HepG2 (cell line): ENCODE data around the gene CAB39. TPM values are rescaled to one million over a fixed set of nuclear protein-coding genes. Genes with fewer than 3 reads are reported as not detected.

Experiments
- ATAC-seq: fragments of 200-7000 bp; cut with Tn5 transposase; 3 replicates; pipeline ENCODE4 v1.9.1; 2020; ENCODE audit warnings: mild to moderate bottlenecking, moderate library complexity
- BruUV-seq: library from RNA; stranded (reverse); fragments of 400-500 nt; replicated peaks from 2 replicates; lab custom pipeline; 2021; lab: Mats Ljungman, UMichigan
- CTCF ChIA-PET: fragments of 300-600 bp; formaldehyde crosslinking; extraction: SDS; loops from one replicate; lab custom pipeline; 2021; ENCODE audit warnings: low total read pairs, inconsistent platforms, low intra/inter-chr PET ratio; lab: Yijun Ruan, JAX
- POLR2A ChIA-PET: fragments of 350-600 bp; sonication (Branson Sonifier 250); formaldehyde crosslinking; loops from one replicate; lab custom pipeline; 2020; ENCODE audit warnings: antibody characterized with exemption, inconsistent platforms; lab: Yijun Ruan, JAX
- DNase-seq: peaks from one replicate; pipeline ENCODE4 v3.0.0-alpha.2; 2015; ENCODE audit warnings: low spot score
- FAIRE-seq: peaks from 3 replicates; lab custom pipeline; 2011; peaks lifted over from hg19 to GRCh38; lab: Jason Lieb, UNC
- H2AFZ ChIP-seq: one replicate; pipeline ENCODE4 v1.6.1; 2011; ENCODE audit warnings: low read length, inconsistent platforms
- H3K27ac ChIP-seq: fragments of 300-600 bp; 3 replicates; pipeline ENCODE4 v1.8.0; 2011; ENCODE audit warnings: mixed run types, mild to moderate bottlenecking, mixed read lengths, low read length, inconsistent platforms; ENCODE audit not compliant: insufficient read depth; ENCODE audit errors: extremely low read length
- H3K27me3 ChIP-seq, 2 experiments: fragments of 200-600 bp in 1 of 2; 2 replicates in 1 of 2; 3 replicates in 1 of 2; pipeline versions ENCODE4 v1.6.0 to v1.8.0; 2011; ENCODE audit warnings: low read length in 2 of 2, mild to moderate bottlenecking in 2 of 2, moderate library complexity in 2 of 2, inconsistent platforms in 1 of 2; ENCODE audit not compliant: insufficient read depth in 2 of 2, control insufficient read depth in 1 of 2
- H3K36me3 ChIP-seq, 2 experiments: fragments of 200-600 bp in 1 of 2; replicated peaks in 1 of 2; 2 replicates in 1 of 2; 3 replicates in 1 of 2; pipeline versions ENCODE4 v1.5.1 to v1.8.0; 2011; ENCODE audit warnings: low read length in 2 of 2, inconsistent platforms in 1 of 2; ENCODE audit not compliant: insufficient read depth in 2 of 2, control insufficient read depth in 1 of 2
- H3K4me1 ChIP-seq: 2 replicates; pipeline ENCODE4 v1.5.1; 2012; ENCODE audit warnings: low read length, inconsistent platforms; ENCODE audit not compliant: insufficient read depth
- H3K4me2 ChIP-seq: 2 replicates; pipeline ENCODE4 v1.6.0; 2011; ENCODE audit warnings: low read depth, low read length, inconsistent platforms
- H3K4me3 ChIP-seq, 3 experiments: fragments of 200-600 bp in 1 of 3; sonication (generic), shearing (Covaris generic) in 1 of 3; replicated peaks in 1 of 3; 2 replicates each; pipeline ENCODE4 v1.5.1; 2011 to 2016; ENCODE audit warnings: low read length in 3 of 3, inconsistent platforms in 2 of 3, low read depth in 2 of 3, mild to moderate bottlenecking in 2 of 3, control low read depth in 1 of 3, mixed read lengths in 1 of 3; ENCODE audit not compliant: insufficient read depth in 1 of 3
- H3K79me2 ChIP-seq: one replicate; pipeline ENCODE4 v1.6.1; 2011; ENCODE audit warnings: low read length, inconsistent platforms; ENCODE audit not compliant: insufficient read depth
- H3K9ac ChIP-seq: 2 replicates; pipeline ENCODE4 v1.6.0; 2011; ENCODE audit warnings: mild to moderate bottlenecking, low read depth, low read length, inconsistent platforms; ENCODE audit not compliant: insufficient read depth
- H3K9me3 ChIP-seq: 2 replicates; pipeline ENCODE4 v1.5.1; 2012; ENCODE audit warnings: mild to moderate bottlenecking, low read length
- H4K20me1 ChIP-seq: 2 replicates; pipeline ENCODE4 v1.6.0; 2011; ENCODE audit warnings: inconsistent platforms, mild to moderate bottlenecking, low read length, moderate library complexity; ENCODE audit not compliant: insufficient read depth
- ELF1 ChIP-seq: sonication (generic); formaldehyde crosslinking; IDR thresholded peaks from 2 replicates; pipeline ENCODE4 v1.4.0; 2020; ENCODE audit warnings: missing genetic modification reagents
- GATAD2A ChIP-seq: IDR thresholded peaks from 2 replicates; pipeline ENCODE4 v1.6.1; 2016
- MXI1 ChIP-seq: IDR thresholded peaks from 3 replicates; pipeline ENCODE4 v1.6.1; 2012; ENCODE audit warnings: low read depth, low read length, inconsistent platforms, borderline replicate concordance
- POLR2AphosphoS5 ChIP-seq: IDR thresholded peaks from 2 replicates; pipeline ENCODE4 v1.6.1; 2012; ENCODE audit warnings: low read depth, low read length
- PTBP1 ChIP-seq: fragments of 200-400 bp; formaldehyde crosslinking; IDR thresholded peaks from 2 replicates; pipeline ENCODE4 v1.6.1; 2018; ENCODE audit warnings: low read length, low read depth; ENCODE audit not compliant: poor library complexity, severe bottlenecking
- RAD21 ChIP-seq: fragments of 450-650 bp; formaldehyde crosslinking; IDR thresholded peaks from 2 replicates; pipeline ENCODE4 v1.5.0; 2020; ENCODE audit warnings: mild to moderate bottlenecking
- ZNF720 ChIP-seq: sonication (generic); formaldehyde crosslinking; IDR thresholded peaks from 2 replicates; pipeline ENCODE4 v1.4.0; 2020; ENCODE audit warnings: missing genetic modification reagents
- WGBS: methylation state at CpG from one replicate; pipeline ENCODE4 v1.1.6; 2017; ENCODE audit warnings: low lambda C conversion rate; 5-methylcytosine and 5-hydroxymethylcytosine counted together
- in situ Hi-C: cut with HindIII; loops from 2 replicates; pipeline ENCODE4 v1.10.0; 2017; ENCODE audit warnings: low pct_unique_long_range_greater_than_20kb; ENCODE audit not compliant: extremely low pct_ligation_motif_present
- intact Hi-C: fragments of 100-400 bp; cut with micrococcal nuclease; formaldehyde crosslinking; loops from one replicate; pipeline ENCODE4 v1.10.0; 2022; ENCODE audit not compliant: unreplicated experiment
- polyA plus RNA-seq, 8 experiments: library from polyadenylated mRNA; depleted of rRNA in 3 of 8; stranded (reverse) in 7 of 8; unstranded in 1 of 8; fragments of >200 nt; fragmentation: Illumina TruSeq in 4 of 8; extraction: Trizol in 4 of 8; gene quantifications; 2 replicates each; pipeline versions ENCODE4 v1.2.1 to v1.2.3, GENCODE V29; 2011 to 2016; ENCODE audit warnings: low read depth in 4 of 8, missing spikeins in 1 of 8, mixed read lengths in 1 of 8; ENCODE audit not compliant: insufficient read depth in 1 of 8
- total RNA-seq, 5 experiments: library from RNA; depleted of rRNA; stranded (reverse); fragments of >200 nt; fragmentation: Illumina TruSeq; extraction: Trizol; gene quantifications; 2 replicates each; pipeline ENCODE4 v1.2.3, GENCODE V29; 2016; ENCODE audit warnings: low read depth in 1 of 5
- TF ChIP-seq, protein P1 (sequence below): sonication (generic); formaldehyde crosslinking; IDR thresholded peaks from 2 replicates; pipeline ENCODE4 v1.4.0; 2020; ENCODE audit warnings: missing genetic modification reagents

The CAB39 gene
- total and polyA plus RNA-seq, 2 of the 13 experiments (the other 11 are each of a cell fraction or from before 2014, with no cell fraction given) = 19.3 to 45.3 TPM

DNA sequence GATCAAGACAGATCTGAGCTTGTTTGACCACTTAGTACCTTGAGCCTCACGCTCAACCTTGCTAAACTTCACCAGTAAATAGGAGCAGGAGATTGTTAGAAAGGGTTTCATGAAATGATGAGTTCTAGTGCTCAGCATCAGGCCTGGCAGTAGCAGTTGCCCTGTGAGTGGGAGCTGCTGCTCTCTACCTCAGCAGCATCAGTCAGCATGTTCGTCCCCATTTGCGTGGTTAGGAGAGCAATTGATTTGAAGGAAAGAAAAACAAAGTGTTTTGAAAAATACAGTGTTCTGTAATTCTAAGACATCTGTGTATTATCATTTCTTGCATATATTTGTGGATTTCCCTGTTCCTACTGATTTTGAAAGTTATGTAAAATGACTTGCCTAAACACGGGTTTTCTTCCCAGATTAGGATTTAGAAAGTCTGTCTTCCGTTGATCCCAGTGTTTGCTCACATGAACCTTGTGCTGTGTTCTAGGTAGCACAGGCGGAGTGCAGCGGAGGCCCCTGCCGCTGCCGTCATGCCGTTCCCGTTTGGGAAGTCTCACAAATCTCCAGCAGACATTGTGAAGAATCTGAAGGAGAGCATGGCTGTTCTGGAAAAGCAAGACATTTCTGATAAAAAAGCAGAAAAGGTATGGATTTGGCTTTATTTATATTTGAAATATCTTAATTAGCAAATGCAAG lies 47.0 kb downstream of the CAB39 start:
- WGBS = 96% methylated on average over 11 of the region's 11 CpGs
- ATAC-seq (no peak), FAIRE-seq (no peak), DNase-seq (no peak)
- H3K4me3 ChIP-seq = no peak overlapping the region
- no peak overlapping the region for H3K27ac ChIP-seq
- ChIA-PET CTCF (no interaction called here), POLR2A (no interaction called here)
- peaks cover 18% of the 10 kb centered on the region for H3K79me2 ChIP-seq
- H3K4me2 ChIP-seq = no peak overlapping the region
- TF ChIP-seq ELF1 (CRISPR knock-in tag) = no peak
- no peak for TF ChIP-seq ZNF720 (CRISPR knock-in tag)
- TF ChIP-seq MXI1 = no peak
- TF ChIP-seq, protein P1, sequence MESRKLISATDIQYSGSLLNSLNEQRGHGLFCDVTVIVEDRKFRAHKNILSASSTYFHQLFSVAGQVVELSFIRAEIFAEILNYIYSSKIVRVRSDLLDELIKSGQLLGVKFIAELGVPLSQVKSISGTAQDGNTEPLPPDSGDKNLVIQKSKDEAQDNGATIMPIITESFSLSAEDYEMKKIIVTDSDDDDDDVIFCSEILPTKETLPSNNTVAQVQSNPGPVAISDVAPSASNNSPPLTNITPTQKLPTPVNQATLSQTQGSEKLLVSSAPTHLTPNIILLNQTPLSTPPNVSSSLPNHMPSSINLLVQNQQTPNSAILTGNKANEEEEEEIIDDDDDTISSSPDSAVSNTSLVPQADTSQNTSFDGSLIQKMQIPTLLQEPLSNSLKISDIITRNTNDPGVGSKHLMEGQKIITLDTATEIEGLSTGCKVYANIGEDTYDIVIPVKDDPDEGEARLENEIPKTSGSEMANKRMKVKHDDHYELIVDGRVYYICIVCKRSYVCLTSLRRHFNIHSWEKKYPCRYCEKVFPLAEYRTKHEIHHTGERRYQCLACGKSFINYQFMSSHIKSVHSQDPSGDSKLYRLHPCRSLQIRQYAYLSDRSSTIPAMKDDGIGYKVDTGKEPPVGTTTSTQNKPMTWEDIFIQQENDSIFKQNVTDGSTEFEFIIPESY (CRISPR knock-in tag) = peak; percentile 52
- no peak for TF ChIP-seq GATAD2A (CRISPR knock-in tag)
- TF ChIP-seq RAD21 = no peak
- TF ChIP-seq POLR2AphosphoS5 = no peak
- TF ChIP-seq PTBP1 = no peak
- H3K27me3 ChIP-seq = no peaks in the 10 kb centered on the region
- H3K9ac ChIP-seq = no peak overlapping the region
- H3K9me3 ChIP-seq = no peaks in the 10 kb centered on the region
- peaks cover 3 to 22% of the 10 kb centered on the region in 2 experiments for H3K36me3 ChIP-seq
- peaks cover 10% of the 10 kb centered on the region for H3K4me1 ChIP-seq
- H4K20me1 ChIP-seq = peaks cover 3% of the 10 kb centered on the region
- BruUV-seq = no TSS peak
- in situ Hi-C loops (no loop called here), intact Hi-C loops (no loop called here)
- H2AFZ ChIP-seq = no peak overlapping the region
